Measurements from ENCODE around the gene WNK4.

DNA sequence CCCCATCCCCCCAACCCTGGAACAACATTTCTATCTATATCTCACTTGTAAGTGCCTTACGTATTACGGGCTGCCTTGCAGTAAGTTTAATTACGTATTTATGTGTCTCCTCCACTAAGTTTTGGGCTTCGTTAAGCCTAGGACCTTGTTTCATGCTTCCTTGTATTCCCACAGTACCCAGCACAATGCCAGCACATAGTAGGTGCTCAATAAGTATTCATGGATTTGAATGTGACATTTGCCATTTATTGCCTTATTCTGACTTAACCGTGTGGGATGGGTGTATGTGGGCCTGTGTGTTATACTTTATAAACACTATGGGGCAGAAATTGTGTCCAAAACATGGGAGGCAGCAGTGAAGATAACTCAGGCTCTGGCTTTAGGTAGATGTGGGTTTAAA, 12.1 kb downstream of the WNK4 start:
- TF ChIP-seq CTCF (IDR thresholded peaks at IDR 0.05) (no peak), POLR2A (IDR thresholded peaks at IDR 0.05) (no peak), EP300 (IDR thresholded peaks at IDR 0.05) (no peak)
